Spleen (tissue), 7 donors: Measurements from ENCODE around the gene ZNF217.
"Not testable (repeated sequence)": the region's sequence is repeated elsewhere in the genome, so short reads cannot be mapped to it uniquely, and the experiment has no call there.

Experiments
- CTCF ChIP-seq, 11 experiments: fragments of 200-600 bp in 7 of 11; fragments of 450-650 bp in 4 of 11; sonication (generic) in 4 of 11; IDR thresholded peaks in 8 of 11; conservative IDR thresholded peaks in 3 of 11; 1 replicate in 7 of 11; 2 replicates in 4 of 11; pipeline versions ENCODE4 v1.4.0 to v1.8.0; 2016 to 2021; ENCODE audit warnings: antibody characterized with exemption in 11 of 11, inconsistent platforms in 4 of 11, mild to moderate bottlenecking in 1 of 11
- POLR2A ChIP-seq, 3 donors: fragments of 450-650 bp; IDR thresholded peaks; one replicate each; pipeline ENCODE4 v1.5.1; 2017; ENCODE audit warnings: antibody characterized with exemption in 3 of 3, mild to moderate bottlenecking in 1 of 3
- POLR2AphosphoS5 ChIP-seq, 3 donors: sonication (generic); formaldehyde crosslinking; IDR thresholded peaks; one replicate each; pipeline ENCODE4 v1.5.1; 2017; ENCODE audit warnings: antibody characterized with exemption in 3 of 3
- donor health status: DM: no; HTN: no; CAD: no; lungs with moderate emphysema.
- donor health status: DM: no; HTN: no; CAD: no.
- donor health status: DM: no; HTN: no; CAD: no.

DNA sequence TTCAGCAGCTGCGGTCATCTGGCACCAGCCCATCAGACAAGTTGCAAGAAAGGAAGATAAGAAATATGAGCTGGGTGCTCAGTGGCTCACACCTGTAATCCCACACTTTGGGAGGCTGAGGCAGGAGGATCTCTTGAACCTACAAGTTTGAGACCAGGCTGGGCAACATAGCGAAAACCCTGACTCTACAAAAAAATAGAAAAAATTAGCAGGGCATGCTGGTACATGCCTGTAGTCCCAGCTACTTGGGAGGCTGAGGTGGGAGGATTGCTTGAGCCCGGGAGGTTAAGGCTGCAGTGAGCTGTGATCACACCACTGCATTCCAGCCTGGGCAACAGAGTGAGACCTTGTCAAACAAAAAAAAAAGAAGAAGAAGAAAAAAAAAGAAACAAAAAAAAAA lies 57.3 kb downstream of the ZNF217 start:
- TF ChIP-seq CTCF (IDR thresholded peaks at IDR 0.05 in 8 of 11, conservative IDR thresholded peaks at IDR 0.05 in 3 of 11); POLR2AphosphoS5 (IDR thresholded peaks at IDR 0.05); POLR2A (IDR thresholded peaks at IDR 0.05): not testable (repeated sequence)
